CD4-positive, alpha-beta T cell (primary cell): Measurements from ENCODE around the gene TNFRSF6B. TPM values are rescaled to one million over a fixed set of nuclear protein-coding genes. Genes with fewer than 3 reads are reported as not detected.
"Not testable (repeated sequence)": the region's sequence is repeated elsewhere in the genome, so short reads cannot be mapped to it uniquely, and the experiment has no call there.

Experiments
- ATAC-seq: fragments of 200-7000 bp; cut with Tn5 transposase; one replicate; pipeline ENCODE4 v1.10.0; 2022; ENCODE audit warnings: mild to moderate bottlenecking; ENCODE audit not compliant: poor library complexity
- CTCF ChIA-PET: fragments of 350-600 bp; sonication (Branson Sonifier 250); formaldehyde crosslinking; loops from one replicate; lab custom pipeline; 2021; ENCODE audit warnings: antibody characterized with exemption, inconsistent platforms; lab: Charles Lee
- POLR2A ChIA-PET: fragments of 350-600 bp; sonication (Branson Sonifier 250); formaldehyde crosslinking; loops from one replicate; lab custom pipeline; 2021; ENCODE audit warnings: antibody characterized with exemption, inconsistent platforms; lab: Charles Lee
- DNase-seq, 14 experiments: peaks; one replicate each; pipeline ENCODE4 v3.0.0-alpha.2; 2013 to 2020; ENCODE audit warnings: mixed read lengths in 2 of 14
- H3K27ac ChIP-seq, 2 donors: one replicate each; pipeline versions ENCODE4 v1.5.1 to v1.7.0; 2013; ENCODE audit warnings: low read length in 2 of 2, low read depth in 1 of 2, mild to moderate bottlenecking in 1 of 2
- H3K27me3 ChIP-seq, 2 experiments: 1 replicate in 1 of 2; 2 replicates in 1 of 2; pipeline versions ENCODE4 v1.6.1 to v1.7.0; 2013; ENCODE audit warnings: low read length in 2 of 2, control low read depth in 1 of 2, mild to moderate bottlenecking in 1 of 2, moderate library complexity in 1 of 2; ENCODE audit not compliant: insufficient read depth in 2 of 2, control insufficient read depth in 1 of 2
- H3K36me3 ChIP-seq: one replicate; pipeline ENCODE4 v1.6.1; 2013; ENCODE audit warnings: low read length, control low read depth; ENCODE audit not compliant: insufficient read depth
- H3K4me1 ChIP-seq: one replicate; pipeline ENCODE4 v1.6.1; 2013; ENCODE audit warnings: low read length, control low read depth; ENCODE audit not compliant: insufficient read depth
- H3K4me3 ChIP-seq: one replicate; pipeline ENCODE4 v1.5.1; 2013; ENCODE audit warnings: mild to moderate bottlenecking, low read length, moderate library complexity
- H3K9me3 ChIP-seq, 2 experiments: 1 replicate in 1 of 2; 2 replicates in 1 of 2; pipeline versions ENCODE4 v1.6.1 to v1.7.0; 2013; ENCODE audit warnings: low read length in 2 of 2, mild to moderate bottlenecking in 2 of 2, control low read depth in 1 of 2, moderate library complexity in 1 of 2; ENCODE audit not compliant: control insufficient read depth in 1 of 2, insufficient read depth in 1 of 2
- H3K27ac Mint-ChIP-seq: one replicate; pipeline ENCODE4 v1.8.0; 2020; ENCODE audit warnings: mixed read lengths
- H3K27me3 Mint-ChIP-seq: one replicate; pipeline ENCODE4 v1.8.0; 2021; ENCODE audit warnings: mixed read lengths
- H3K36me3 Mint-ChIP-seq: one replicate; pipeline ENCODE4 v1.8.0; 2021; ENCODE audit warnings: low read depth, mixed read lengths
- H3K4me1 Mint-ChIP-seq: one replicate; pipeline ENCODE4 v1.8.0; 2021; ENCODE audit warnings: low read depth, mixed read lengths
- H3K4me3 Mint-ChIP-seq: one replicate; pipeline ENCODE4 v1.8.0; 2020; ENCODE audit warnings: mild to moderate bottlenecking, mixed read lengths
- H3K9me3 Mint-ChIP-seq: one replicate; pipeline ENCODE4 v1.8.0; 2020; ENCODE audit warnings: mixed read lengths
- CTCF ChIP-seq: fragments of 200-600 bp; IDR thresholded peaks from one replicate; pipeline ENCODE4 v1.8.0; 2022; ENCODE audit warnings: antibody characterized with exemption, mild to moderate bottlenecking
- intact Hi-C, 2 experiments: fragments of 100-400 bp; cut with DNase I in 1 of 2; cut with micrococcal nuclease in 1 of 2; formaldehyde crosslinking; loops; one replicate each; pipeline versions ENCODE4 v1.15.1 to v1.9.0; 2023 to 2025; cut with DNase I, micrococcal nuclease
- total RNA-seq, 174 experiments: library from RNA in 2 of 174; stranded (reverse) in 2 of 174; gene quantifications; one replicate each; pipeline ENCODE4 v1.2.3 and lab custom pipeline; 2021 to 2026

TNFRSF6B gene
- total RNA-seq, 2 experiments from 2014 or later = 2.5 to 2.6 TPM

- no peak overlapping the region for H3K27ac ChIP-seq
- Mint-ChIP-seq H3K36me3 (peaks cover 94% of the 10 kb centered on the region), H3K4me3 (no peak overlapping the region), H3K27ac (no peak overlapping the region), H3K27me3 (no peaks in the 10 kb centered on the region), H3K9me3 (peaks cover 5% of the 10 kb centered on the region), H3K4me1 (peaks cover 47% of the 10 kb centered on the region)
- ATAC-seq (no peak), DNase-seq (no peak)
- peaks cover 77% of the 10 kb centered on the region for H3K36me3 ChIP-seq
- intact Hi-C loops = no loop called here
- no peaks in the 10 kb centered on the region for H3K27me3 ChIP-seq
- H3K9me3 ChIP-seq = peaks cover 22 to 23% of the 10 kb centered on the region in 2 experiments
- no peak for TF ChIP-seq CTCF
- ChIA-PET CTCF (no interaction called here), POLR2A (interaction anchor here (1.0 kb wide), 1 partner anchor 22 kb away, joined by 3 read pairs; the partner anchor contains the start of gene LIME1)
- H3K4me1 ChIP-seq = peaks cover 21% of the 10 kb centered on the region
- H3K4me3 ChIP-seq = no peak overlapping the region
These were observed 18.4 kb downstream of the TNFRSF6B start for GRCh38 chr20:63714858-63715257.

- H3K27ac Mint-ChIP-seq = no peak overlapping the region
- H3K9me3 ChIP-seq = peaks cover 21 to 23% of the 10 kb centered on the region in 2 experiments
- peaks cover 39% of the 10 kb centered on the region for H3K4me1 Mint-ChIP-seq
- peaks cover 19% of the 10 kb centered on the region for H3K4me1 ChIP-seq
- H3K4me3 ChIP-seq = no peak overlapping the region
- H3K27ac ChIP-seq = no peak overlapping the region
- H3K27me3 Mint-ChIP-seq = no peaks in the 10 kb centered on the region
- H3K36me3 ChIP-seq = peaks cover 60% of the 10 kb centered on the region
- ChIA-PET CTCF (interaction anchor here (0.7 to 1.1 kb wide), 2 partner anchors 67 to 77 kb away, joined by 3 read pairs; no protein-coding TSS in a partner anchor), POLR2A (no interaction called here)
- peaks cover 5% of the 10 kb centered on the region for H3K9me3 Mint-ChIP-seq
- no peak for TF ChIP-seq CTCF
- intact Hi-C loops = no loop called here
- DNase-seq (no peak), ATAC-seq (no peak)
- H3K27me3 ChIP-seq = no peaks in the 10 kb centered on the region
- H3K4me3 Mint-ChIP-seq = no peak overlapping the region
- peaks cover 88% of the 10 kb centered on the region for H3K36me3 Mint-ChIP-seq
These were observed 22.5 kb downstream of the TNFRSF6B start for GRCh38 chr20:63718996-63719395.

- ChIA-PET POLR2A (interaction anchor here (1.0 kb wide), 1 partner anchor 15 kb away, joined by 3 read pairs; the partner anchor contains the start of genes ARFRP1 and ZGPAT), CTCF (interaction anchor here (2.3 kb wide), 1 partner anchor 13 kb away, joined by 4 read pairs; the partner anchor contains the start of gene LIME1)
- H3K4me3 ChIP-seq, H3K27me3 ChIP-seq, intact Hi-C loops, H3K27me3 Mint-ChIP-seq, H3K27ac Mint-ChIP-seq, H3K4me3 Mint-ChIP-seq, H3K27ac ChIP-seq, ATAC-seq, DNase-seq, H3K9me3 Mint-ChIP-seq: not testable (repeated sequence)
- Histone ChIP-seq H3K36me3 (peaks cover 37% of the 10 kb centered on the region), H3K9me3 (peaks cover 16 to 22% of the 10 kb centered on the region in 2 experiments), H3K4me1 (peaks cover 33% of the 10 kb centered on the region)
- H3K36me3 Mint-ChIP-seq = peaks cover 79% of the 10 kb centered on the region
- H3K4me1 Mint-ChIP-seq = peaks cover 41% of the 10 kb centered on the region
These were observed 26.6 kb downstream of the TNFRSF6B start for GRCh38 chr20:63722967-63723622.

- H3K4me1 Mint-ChIP-seq = peaks cover 37% of the 10 kb centered on the region
These were observed 33.8 kb downstream of the TNFRSF6B start for GRCh38 chr20:63730189-63730733.

More at GRCh38 chr20:63730189-63730733, 33.8 kb downstream of the TNFRSF6B start:
- Histone ChIP-seq H3K4me1 (peaks cover 72% of the 10 kb centered on the region), H3K36me3 (peaks cover 37% of the 10 kb centered on the region), H3K27ac (peak overlapping the region; percentile 32 to 43), H3K4me3 (peak overlapping the region; percentile 6)
- H3K9me3 ChIP-seq, H3K9me3 Mint-ChIP-seq, H3K4me3 Mint-ChIP-seq, CTCF ChIA-PET, H3K27ac Mint-ChIP-seq, H3K27me3 ChIP-seq, H3K27me3 Mint-ChIP-seq, ATAC-seq: not testable (repeated sequence)
- peak in 2 of 14 experiments; percentile 15 to 18 for DNase-seq
- intact Hi-C loops = loop anchor here in 1 of 2 experiments (10.0 kb wide), 1 partner anchor 75 kb away; the partner anchor contains the start of genes RTEL1 and STMN3
- POLR2A ChIA-PET = interaction anchor here (0.7 to 5.0 kb wide), 3 partner anchors 21 to 105 kb away, joined by 3 to 27 read pairs (median 3); partner anchors contain the start of genes ARFRP1 and ZGPAT
- H3K36me3 Mint-ChIP-seq = peaks cover 45% of the 10 kb centered on the region
